GM04503 (cell line): Measurements from ENCODE around the gene SLC7A8.

Source experiments
- DNase-seq: peaks from one replicate; pipeline ENCODE4 v3.0.0-alpha.2; 2012; ENCODE audit warnings: low read depth

SLC7A8 gene

DNA sequence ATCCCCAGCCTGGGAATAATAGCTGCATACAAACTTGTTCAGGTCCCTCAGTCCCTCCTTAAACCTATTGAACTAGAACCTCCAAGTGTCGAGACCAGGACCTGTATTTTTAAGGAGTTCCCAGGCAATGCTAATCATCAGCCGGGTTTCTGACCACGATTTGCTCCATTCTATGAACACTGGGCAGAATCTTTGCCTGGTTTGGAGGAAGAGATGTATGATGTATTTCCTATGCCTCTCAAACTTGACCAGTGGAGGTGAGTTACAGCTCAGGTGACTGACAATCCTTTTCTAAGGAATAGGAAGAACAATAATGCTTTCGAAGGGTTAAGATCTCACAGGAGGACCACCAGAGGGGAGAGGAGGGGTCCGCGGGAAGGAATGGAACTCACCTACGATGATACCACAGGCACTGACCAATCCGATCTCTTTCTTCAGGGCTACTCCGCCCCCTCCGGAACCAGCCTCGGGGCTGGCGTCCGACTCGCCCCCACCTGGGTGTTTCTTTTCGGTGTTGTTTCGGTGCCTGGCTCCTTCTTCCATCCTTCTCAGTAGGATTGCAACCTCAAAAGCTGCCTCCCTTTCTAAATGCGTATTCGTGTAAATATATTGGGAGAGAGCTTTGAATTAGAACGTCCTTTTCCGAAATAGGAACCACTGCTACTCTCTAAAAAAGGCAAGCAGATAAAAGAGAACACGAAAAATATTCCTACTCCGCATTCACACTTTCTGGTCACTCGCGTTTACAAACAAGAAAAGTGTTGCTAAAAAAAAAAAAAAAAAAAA is 895 bp downstream of the SLC7A8 start:
- no peak for DNase-seq

DNA sequence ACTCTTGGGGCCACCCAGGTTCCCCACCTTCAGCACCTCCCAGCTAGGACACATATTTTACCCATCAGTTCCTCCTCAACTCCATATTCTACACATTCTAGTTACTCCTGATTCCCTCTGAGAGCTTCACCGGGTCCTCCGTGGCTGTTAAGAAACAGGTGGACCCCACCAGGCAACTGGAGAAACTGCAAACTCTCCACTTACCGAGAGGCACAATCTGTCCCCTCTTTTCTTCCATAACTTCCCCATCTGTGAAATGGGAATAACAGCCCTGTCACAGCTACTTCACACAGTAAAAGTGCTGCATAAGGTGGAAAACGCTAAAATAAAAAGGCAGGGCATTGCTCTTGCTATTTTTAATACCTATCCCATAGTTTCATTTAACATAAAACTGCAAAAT is 1.5 kb downstream of the SLC7A8 start:
- DNase-seq, result no peak

DNA sequence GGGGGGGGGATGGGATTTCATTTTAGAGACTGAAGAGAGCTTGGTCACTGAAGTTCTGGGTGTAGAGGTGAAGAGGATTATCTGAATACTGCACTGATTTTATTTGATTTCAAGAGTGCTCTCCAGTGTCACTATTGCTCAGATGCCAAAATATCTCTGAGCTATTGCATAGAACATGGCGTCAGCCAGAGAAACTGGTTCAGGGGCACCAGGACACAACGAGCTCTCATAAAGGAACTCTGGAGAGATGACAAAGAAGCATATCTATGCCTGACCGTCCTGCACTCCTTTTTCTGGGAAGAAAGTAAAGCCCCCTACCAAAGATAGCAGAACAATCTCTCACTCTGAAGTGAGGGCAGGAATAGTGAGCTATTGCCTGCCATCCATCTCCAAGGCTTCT is 2.0 kb downstream of the SLC7A8 start:
- no peak for DNase-seq

DNA sequence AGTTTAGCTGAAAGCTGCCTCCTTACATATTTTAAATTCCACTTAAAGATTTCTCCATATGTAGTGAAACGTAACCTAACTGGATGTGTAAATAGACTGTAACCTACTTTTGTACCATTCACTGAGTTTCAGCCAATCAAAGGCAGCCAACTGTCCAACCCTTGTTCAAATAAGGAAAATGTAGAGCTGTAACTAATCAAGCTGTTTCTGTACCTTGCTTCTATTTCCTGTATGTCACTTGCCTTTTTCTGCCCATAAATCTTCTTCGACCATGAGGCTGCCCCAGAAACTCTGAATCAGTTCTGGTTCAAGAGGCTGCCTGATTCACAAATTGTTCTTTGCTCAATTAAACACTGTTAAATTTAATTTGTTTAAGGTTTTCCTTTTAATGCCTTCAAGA is 6.3 kb downstream of the SLC7A8 start:
- DNase-seq, result no peak

DNA sequence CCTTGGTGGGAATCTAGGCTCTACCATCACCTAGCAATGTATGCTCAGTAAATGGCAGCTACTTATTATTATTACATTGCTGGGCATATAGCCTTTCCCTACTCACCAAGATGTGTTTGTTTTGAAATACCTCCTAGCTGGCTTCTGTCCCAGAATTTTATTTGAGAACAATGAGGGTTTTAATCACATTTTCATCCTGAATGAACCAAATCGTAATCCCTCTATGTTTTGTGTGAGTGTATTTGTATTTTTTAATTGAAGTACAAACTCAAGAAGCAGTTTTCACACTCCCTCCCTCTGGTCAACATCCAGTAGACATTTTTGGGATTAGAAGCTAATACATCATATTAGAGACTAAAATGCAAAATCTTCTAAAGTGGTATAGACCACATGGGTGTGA is 7.6 kb downstream of the SLC7A8 start:
- DNase-seq, result no peak

DNA sequence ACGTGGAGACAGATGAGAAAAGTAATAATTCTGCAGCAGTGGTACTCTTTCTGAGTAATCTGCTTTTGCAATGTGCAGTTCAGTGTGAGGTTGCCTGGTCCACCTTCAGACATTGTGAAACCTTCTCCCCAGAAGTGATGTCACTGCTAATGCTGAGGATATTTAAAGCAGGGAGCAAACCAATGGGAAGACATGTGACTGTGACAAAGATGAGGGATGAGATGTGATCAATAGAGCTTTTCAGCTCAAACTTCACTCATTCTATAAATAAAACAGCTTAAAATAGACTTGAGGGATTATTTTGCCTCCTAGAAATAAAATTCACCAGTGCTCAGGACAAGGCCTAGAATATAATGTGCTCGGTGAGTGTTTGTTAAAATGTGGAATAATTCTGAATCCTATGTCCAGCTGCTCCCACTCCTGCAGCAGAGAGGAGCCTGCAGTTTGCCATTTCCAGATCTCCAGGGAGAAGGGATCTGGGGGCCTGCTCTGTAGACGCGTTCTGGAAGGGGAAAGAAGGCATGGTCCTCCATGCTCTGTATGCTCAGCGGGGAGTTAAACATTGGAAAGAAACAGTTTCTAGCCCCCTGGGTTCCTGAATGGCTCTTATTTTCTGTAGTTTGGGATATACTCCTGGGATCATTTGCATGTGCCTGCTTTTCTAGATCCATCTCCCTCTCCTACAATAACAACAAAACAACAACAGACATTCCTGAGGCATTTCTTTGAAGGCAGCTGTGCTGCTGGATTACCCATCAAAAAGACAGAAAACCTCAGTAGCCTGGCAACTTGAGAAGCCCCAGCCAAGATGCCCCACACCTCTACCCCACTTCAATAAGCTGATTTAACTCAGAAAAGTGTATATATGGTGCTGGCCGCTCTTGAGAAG is 8.9 kb downstream of the SLC7A8 start:
- no peak for DNase-seq

DNA sequence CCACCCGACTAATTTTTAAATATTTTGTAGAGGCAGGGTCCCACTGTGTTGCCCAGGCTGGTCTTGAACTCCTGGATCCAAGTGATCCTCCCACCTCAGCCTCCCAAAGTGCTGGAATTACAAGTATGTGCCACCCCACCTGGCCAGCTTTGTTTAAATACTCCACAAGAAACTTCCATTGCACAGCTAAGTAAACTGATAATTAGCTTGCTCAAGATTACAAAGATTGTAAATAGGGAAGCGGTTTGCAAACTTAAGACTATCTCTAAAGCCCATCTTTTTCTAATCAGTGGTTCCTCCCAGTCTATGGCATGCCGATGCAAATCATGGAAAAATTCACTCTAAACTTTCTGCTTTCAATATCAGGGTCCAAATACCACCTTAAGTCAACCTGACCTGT is 9.7 kb downstream of the SLC7A8 start:
- DNase-seq, result no peak

DNA sequence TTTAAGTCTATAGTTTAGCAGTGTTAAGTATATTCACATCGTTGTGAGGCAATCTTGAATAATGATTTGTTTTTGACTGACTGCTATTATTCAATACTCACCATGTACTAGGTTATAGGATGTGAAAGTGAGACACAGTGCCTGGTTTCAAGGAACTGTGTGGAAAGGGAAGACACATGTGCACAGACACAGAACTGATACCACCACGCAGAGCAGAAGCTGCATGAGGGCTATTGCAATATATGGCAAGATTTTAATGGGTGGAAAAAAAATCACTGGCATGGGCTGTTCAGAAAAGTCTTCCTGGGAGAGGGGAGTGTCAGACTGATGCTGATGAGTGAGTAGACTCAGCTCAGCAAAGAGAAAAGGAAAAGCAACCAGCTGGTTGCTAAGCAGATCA is 10.4 kb downstream of the SLC7A8 start:
- no peak for DNase-seq

DNA sequence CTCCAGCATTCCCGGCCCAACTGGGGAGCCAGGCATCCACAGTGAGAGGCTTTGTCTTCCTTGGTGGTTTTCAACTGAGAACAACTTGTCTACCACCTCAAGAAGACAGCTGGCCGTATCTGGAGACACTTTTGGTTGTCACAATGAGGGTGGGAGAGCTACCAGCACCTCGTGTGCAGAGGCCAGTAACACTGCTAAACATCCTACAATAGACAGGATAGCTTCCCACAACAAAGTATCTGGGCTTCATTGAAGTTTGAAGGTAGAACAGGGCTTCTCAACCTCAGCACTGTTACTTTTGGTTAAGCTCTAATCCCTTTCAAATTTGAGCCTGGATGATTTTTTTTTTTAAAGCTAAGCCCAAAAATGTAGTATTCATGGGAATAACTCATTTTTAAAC is 10.9 kb downstream of the SLC7A8 start:
- no peak for DNase-seq

DNA sequence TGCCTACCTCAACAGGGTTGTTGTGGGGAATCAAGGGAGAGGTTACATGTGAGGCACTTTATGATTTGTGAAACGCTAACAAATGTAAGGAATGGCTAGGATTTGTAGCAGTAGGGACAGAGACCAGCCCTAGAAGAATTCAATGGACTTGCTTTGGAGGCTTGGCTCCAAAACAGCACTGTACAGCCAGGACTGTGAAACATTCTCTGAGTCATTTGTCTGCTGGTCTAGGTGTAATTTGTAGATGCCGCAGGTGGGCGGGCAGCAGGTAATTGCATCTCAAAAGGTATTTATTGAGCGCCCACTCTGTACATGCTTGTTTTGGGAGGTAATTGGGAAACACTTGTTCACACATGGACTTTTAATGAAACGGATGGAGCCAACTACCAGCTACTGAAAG is 11.4 kb downstream of the SLC7A8 start:
- DNase-seq, result no peak

DNA sequence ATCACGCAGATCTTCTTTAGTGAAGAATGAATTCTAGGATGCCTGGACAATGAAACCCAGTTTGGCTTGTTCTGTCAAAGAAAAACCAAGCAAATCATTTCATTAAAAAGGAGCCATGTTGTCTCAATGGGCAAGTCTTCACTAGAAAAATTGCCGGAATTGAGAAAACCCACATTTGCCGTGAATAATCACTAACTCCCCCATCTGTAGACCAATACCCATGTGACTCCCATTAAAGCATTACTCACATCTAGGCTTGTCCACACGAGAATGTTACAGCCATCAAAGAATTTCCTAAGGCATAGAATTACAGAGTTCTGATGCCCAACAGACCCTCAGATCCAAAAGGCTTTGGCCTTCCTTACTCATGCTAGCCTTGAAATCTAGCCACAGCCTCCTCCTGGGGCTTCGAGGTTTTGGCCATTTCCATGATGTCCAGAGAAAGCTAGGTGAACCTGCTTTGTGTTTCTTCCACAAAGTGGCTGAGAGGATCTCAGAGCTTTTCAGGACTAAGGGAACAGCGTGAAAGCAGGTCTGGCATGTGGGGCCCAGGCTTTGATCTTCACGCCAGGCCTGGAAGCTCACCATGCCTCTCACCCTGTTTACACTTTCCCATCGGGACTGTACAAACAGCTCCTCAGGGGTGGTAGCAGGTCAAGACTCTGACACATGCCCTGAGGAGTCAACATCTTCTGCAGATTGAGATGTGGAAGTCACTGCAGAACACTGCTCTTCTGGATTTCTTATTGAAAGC is 12.1 kb downstream of the SLC7A8 start:
- DNase-seq, result no peak

DNA sequence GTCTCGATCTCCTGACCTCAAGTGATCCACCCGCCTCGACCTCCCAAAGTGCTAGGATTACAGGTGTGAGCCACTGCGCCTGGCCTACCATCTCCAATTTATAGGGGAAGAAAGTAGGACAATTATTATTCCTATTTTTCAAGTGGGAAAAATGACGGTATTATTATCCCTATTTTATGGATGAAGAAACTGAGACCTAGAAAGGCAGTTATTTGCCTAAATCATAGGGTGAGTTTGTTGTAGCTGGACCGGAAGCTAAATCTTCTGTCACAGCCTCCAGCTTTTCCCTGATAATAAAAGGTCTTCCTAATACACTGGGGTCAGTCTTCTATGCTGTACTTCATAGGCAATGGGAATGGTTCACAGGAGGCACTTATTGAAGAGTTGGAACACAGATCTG is 13.8 kb downstream of the SLC7A8 start:
- no peak for DNase-seq

DNA sequence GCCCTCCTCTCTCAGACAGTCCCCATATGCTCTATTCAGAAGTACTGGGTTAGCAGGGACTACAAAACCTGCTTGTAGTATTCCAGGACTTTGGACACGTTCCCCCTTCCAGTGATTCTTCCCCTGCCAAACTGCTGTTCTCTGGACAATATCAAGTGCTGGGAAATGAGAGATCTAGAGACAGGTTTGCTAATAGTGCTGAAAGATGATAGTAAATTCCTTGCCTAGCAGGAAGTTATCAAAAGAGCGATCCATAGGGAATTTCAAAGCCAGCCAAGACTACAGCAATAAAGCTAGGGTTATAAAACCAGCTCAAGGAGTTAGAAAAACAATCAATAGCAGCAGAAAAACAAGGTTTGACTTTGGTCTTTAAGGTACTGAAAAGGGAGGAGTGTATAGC is 15.2 kb downstream of the SLC7A8 start:
- DNase-seq, result no peak

DNA sequence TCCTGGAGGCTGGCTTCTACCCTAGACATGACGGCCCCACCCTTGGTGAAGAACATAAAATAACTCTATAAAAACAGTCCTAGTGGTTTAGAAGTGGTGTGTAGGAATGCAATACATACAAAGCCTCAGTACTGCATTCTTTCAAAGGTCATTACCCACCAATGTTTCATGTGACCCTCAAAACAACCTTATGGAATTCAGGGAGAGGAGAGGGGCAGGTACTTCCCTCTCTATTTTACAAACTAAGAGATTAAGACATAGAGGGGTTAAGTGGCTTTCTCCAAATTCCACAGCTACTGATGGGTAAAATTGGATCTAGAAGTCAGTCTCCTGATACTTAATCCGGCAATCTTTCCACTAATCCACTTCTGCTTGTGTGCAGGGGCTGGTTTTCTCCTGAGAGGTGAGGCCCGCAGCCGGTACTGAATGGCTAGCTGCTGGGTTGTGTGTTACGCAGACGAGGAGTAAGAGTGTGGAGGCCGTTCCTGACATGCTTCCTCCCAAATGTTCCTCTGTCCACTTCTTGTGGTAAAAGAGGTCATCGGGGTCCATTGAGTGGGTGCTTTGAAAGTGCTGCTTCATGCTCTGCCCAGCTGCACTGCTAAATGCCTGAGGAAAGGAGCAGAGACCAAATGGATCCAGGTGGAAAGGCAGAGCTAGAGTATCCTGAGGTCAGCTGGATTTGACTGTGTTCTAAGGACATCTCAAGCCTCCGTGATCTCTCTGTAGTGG is 16.2 kb downstream of the SLC7A8 start:
- DNase-seq, result no peak

DNA sequence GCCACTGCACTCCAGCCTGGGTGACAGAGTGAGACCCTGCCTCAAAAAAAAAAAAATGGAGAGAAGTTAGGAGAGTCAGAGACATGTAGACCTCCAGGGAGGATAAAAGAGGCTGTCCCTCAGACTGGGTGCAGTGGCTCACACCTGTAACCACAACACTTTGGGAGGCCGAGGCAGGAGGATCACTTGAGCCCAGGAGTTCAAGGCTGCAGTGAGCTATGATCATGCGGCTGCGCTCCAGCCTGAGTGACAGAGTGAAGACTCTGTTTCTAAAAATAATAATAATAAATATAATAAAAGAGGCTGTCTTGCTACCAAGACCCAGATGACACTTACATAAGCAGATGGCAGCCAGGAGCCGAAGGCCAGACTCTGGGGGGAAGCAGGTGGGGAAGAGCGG is 18.5 kb downstream of the SLC7A8 start:
- no peak for DNase-seq

DNA sequence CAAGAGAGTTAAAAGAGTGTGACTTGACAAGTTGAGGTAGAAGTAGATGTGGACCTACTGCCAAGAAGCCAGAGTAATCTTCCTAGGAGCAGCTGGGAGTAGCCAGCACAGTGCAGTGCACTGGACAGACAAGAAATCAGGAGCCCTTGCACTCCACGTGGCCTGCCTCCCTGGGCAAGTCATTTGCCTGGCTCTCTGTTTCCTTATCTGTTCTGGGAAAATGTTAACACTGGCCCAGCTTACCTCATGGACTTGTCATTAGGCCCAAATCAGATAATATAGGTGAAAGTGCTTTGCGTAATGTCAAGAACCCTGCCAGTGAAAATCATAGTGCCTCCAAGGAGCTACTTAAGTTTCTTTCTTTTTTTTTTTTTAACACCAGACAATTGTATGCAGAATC is 19.2 kb downstream of the SLC7A8 start:
- DNase-seq, result no peak

DNA sequence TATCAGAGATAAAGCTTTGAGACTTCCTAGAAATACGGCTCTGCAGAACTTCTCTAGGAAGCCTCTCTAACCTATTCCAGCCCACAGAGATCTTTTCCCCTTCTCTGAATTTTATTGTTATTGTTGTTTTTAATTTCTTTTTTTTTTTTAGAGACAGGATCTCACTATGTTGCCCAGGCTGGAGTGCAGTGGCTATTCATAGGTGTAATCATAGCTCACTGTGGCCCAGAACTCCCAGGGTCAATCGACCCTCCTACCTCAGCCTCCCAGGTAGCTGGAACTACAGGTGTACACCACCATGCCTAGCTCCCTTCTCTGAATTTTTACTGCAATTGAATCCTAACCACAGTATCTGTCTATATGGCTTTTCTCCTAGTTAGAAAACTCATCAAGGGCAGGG is 19.6 kb downstream of the SLC7A8 start:
- DNase-seq, result no peak

DNA sequence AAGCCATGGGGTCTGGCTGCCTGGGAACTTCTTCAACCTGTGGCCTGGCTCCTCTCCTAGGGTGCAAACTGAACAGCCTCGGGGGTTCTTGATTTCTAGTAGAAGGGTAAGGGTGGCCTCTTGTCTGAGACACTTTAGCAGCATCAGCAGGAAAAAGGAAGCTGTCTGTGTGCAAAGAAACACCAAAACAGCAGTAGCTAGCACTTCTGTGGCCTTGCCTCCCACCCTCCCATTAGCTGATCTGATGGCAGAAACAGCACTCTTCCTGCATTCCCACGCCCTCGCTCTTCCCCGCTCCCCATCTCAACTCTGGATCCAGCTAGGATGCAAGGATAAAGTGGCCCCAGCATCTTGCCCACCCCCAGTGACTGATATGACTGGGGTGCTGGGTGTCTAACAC is 20.7 kb downstream of the SLC7A8 start:
- no peak for DNase-seq

DNA sequence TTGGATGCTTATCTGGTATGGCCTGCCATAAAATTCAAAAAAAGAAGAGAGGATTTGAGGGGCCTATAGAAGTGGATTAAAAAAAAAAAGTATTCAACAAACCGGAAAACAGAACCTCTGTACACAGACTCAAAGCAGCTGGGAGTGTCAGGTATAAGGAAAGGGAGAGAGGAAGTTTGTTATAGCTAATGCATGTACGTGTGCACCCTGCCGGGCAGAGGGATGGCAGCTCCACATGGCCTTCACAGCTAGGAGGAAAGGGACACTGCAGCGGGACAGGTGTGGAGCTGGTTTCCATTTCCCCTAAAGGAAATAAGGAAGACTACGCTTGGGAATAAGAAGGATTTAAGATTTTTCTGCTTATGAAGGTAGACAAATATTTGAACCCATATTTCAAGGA is 21.5 kb downstream of the SLC7A8 start:
- DNase-seq, result no peak

DNA sequence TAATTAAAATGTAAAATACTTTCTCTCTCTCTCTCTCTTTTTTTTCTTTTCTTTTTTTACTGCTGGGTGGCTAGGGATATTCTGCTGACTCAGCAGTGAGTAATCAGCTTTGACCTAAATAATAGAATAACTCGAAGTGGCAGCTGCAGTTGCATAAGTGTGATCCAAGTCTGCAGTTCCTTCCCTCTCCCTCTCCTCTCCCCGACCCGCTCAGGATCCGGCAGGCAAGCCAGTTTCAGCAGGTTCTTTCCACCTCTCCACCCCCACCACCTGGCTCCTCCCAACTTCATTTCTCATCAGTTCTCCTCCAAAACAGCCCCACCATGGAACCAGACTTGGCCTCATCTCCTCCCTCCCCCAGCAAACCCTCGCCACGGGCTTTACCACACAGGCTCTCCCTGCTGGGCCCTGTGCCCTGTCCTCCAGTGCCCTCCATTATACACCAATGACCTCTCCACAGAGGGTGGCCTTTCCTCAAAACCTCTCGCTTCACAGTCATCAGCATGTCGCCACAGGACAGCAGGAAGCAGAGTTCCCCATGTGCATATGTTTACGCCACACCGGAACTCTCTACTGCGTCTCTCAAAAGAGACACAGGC is 22.4 kb downstream of the SLC7A8 start:
- no peak for DNase-seq

DNA sequence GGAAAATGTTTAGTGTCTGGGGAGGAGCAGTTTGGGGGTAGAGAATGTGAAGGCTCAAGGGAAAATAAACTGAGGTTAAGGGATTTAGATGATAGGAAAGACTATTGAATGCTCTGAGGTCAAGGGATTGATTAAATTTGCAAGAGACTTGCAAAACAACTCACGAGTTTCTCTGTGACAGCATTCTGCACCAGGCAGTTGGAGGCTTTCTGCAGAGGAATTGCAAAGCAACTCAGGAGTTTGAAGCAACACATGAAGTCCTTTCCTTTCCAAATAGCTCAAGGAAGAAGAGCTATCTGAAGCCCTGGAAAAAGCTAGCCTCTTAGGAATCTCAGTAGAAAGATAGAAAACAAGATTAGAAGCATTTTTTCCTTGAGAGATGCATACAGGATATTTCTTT is 23.9 kb downstream of the SLC7A8 start:
- DNase-seq, result no peak

DNA sequence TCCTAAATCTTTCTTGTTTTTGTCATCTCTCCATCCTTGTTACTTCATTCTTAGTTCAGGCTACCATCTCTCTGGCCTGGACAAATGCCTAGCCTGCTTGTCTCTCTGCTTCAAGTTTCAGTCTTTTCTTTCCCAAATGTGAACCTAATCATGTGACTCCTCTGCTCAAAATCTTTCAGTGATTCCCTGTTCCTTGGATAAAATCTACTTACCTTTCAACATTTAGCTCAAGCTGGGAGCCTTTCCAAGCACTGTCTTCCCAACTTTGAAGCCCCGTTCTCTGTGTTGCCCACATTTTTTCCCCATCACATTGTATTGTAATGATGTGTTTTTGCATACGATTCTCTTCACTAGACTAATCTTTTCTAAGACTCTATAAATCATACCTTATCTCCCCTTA is 24.7 kb downstream of the SLC7A8 start:
- DNase-seq, result no peak
